NCI-H146 treated with DMSO at 0.1 percent for 48 hours (cell line): ENCODE measurements around the gene LBP.
"Not testable (repeated sequence)": the region's sequence is repeated elsewhere in the genome, so short reads cannot be mapped to it uniquely, and the experiment has no call there.

Source experiments
- DNase-seq: peaks from one replicate; lab custom pipeline; 2025; ENCODE audit not compliant: unreplicated experiment; lab: John Stamatoyannopoulos, UW

LBP gene, protein sequence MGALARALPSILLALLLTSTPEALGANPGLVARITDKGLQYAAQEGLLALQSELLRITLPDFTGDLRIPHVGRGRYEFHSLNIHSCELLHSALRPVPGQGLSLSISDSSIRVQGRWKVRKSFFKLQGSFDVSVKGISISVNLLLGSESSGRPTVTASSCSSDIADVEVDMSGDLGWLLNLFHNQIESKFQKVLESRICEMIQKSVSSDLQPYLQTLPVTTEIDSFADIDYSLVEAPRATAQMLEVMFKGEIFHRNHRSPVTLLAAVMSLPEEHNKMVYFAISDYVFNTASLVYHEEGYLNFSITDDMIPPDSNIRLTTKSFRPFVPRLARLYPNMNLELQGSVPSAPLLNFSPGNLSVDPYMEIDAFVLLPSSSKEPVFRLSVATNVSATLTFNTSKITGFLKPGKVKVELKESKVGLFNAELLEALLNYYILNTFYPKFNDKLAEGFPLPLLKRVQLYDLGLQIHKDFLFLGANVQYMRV

DNA sequence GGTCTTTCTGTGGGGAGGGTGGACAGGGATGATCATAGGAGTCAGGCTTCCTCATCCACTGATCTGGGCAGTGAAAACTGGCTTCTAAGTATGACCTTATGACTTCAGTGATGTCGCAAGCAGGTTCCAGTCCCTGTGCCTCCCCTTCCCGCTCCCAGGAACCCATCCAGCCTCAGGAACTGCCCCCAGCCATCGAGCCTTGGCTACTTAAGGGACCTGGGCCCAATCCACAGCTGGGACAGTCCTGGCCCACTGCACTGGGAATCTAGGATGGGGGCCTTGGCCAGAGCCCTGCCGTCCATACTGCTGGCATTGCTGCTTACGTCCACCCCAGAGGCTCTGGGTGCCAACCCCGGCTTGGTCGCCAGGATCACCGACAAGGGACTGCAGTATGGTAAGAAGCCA lies at the start of gene LBP:
TSS of gene LBP (plus strand) at position 236 of the 405 bp plus-strand sequence. CDS start at position 271, 35 bp downstream.
- no peak for DNase-seq

DNA sequence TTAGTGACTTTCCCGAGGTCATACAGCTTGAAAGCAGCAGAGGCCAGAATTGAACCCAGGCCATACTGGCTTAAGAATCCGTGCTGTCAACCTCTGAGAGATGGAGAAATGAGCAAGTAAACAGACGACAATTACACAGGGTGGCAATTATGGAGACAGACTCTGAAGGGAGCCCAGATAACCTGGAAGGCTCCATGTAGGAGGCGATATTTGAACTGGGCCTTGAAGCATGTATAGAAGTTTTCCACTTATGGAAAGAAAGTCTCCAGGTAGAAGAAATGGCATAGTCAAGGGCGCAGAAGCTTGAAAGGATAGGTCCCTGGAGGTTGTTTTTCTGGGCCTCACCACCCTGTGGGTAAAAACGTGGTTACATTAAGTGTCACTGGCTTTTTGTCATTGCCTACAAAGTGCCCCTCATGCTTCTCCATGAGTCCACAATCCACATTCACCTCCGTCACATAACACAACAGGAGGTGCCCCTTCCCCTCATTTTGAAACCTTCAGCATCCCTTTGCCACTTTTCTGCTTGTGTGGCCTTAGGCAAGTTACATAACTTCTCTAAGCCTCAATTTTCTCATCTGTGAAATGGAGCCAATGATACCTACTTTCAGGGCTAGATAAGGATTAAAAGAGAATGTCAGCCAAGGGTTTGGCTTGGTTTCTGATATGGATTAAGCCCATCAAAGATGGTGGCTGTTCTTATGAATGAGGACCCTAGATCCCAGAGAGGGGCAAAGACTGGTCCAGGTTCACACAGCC lies 48.2 kb upstream of the LBP start:
- no peak for DNase-seq

DNA sequence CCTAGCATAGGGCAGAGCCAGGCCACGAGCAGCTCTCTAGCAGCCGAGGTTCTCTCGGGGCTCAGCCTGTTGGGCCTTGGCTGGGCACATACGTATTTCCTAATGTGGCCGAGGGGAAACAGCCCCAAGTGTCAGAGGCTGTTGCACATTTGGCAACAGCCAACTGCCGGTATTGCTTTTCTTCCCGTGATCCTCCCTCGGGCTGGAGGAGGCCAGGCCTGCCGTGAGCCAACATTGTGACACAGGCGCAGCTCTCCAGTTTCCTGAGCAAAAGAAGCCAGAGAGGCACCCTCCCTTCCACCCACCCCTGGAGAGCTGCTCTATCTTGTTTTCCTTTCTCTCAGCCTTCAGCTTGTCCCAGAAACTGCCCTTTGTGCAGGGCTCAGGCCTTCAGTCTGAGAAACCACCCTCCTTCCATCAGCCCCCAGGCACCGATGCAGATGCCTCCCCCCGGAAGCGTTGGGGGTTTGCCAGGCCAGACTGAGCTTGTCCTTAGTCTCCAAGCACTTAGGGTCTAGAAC lies 47.5 kb upstream of the LBP start:
- no peak for DNase-seq

DNA sequence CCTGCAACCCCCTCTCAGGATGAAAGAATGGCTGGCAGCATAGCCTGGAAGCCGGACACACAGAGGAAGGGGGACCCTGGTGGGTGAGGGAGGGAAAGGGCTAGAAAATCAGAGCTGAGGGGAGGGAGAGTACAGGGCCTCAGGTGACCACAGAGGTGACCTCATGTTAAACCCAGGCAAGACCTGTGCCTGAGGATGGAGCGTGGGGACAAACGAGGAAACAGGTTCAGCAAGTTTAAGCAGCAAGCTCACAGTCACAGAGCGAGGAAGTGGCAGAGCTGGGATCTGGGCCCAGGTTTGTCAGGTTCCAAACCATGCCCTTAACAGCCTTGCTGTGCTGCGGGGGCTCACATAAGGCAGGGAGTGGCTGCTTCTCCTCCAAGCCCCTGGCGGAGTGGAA lies 46.3 kb upstream of the LBP start:
- no peak for DNase-seq

DNA sequence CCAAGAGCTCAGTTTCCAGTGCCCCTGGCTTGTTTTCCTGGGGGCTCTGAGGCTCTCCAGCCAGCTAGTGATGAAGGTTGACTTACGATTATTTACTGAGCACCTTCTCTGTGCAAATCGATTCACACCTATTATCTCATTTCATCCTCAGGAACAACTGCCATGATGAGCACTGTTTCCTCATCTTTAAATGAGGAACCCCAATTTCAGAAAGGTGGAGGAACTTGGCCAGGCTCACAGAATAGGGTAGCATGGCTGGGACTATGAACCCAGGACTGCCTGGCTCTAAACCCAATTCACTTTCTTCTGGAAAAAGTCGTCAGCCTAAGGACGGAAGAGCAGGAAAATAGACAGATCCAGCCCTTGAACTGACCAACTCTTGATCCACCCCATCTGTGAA lies 45.8 kb upstream of the LBP start:
- DNase-seq: no peak

DNA sequence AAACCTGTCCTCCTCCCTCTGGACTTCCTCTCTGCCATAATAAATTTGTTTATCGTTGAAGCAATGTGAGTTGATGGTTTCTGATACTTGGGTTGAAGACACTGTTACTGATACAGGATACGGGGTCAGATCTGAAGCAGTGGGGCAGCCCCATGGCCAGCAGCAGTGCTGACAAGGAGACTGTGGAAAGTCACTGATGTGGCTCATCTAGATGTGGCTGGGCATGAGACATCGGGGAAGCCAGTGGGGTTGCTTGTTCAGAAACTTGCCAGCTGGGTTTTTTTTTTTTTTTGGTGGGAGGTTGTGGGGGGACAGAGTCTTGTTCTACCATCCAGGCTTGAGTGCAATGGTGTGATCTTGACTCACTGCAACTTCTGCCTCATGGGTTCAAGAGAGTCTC lies 45.0 kb upstream of the LBP start:
- DNase-seq: no peak

DNA sequence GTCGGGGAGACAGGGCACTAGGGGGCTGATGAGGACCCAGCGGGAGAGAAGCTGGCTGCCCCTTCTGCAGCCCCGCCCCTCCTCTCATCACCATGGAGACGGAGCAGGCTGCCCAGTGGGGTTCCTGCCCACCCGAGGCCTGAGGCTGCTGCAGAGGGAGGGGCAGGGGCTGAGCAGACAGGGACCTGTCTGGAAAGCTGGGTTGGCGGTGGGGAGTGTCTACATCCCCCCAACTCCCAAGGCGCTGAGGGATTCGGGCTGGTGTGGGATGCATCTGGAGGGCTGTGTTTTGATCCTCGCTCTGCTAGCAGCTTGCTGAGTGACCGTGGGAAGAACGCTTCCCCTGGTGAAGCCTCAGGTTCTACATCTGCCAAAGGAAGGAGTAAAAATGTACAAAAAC lies 43.5 kb upstream of the LBP start:
- DNase-seq: no peak

DNA sequence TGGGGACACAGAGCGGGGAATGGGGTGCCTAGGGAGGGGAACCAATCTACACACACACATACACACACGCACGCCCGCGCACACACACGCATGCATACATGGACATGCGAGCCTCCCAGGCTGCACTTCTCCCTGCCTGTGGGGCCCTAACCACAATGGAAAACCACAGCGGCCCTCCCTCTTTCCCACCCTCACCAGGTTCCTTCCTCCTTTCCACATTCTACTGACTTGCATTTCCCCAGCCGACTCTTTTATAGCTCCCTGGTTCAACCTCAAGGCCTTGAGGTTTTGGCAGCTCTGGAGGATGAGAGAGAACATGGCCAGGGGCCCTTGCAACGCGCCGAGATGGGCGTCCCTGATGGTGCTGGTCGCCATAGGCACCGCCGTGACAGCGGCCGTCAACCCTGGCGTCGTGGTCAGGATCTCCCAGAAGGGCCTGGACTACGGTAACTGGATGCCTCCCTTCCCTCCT lies 42.3 kb upstream of the LBP start, which contains the start of gene BPI:
TSS of gene BPI (plus strand) at position 249 of the 472 bp plus-strand sequence. CDS start at position 317, 68 bp downstream.
- DNase-seq: no peak

DNA sequence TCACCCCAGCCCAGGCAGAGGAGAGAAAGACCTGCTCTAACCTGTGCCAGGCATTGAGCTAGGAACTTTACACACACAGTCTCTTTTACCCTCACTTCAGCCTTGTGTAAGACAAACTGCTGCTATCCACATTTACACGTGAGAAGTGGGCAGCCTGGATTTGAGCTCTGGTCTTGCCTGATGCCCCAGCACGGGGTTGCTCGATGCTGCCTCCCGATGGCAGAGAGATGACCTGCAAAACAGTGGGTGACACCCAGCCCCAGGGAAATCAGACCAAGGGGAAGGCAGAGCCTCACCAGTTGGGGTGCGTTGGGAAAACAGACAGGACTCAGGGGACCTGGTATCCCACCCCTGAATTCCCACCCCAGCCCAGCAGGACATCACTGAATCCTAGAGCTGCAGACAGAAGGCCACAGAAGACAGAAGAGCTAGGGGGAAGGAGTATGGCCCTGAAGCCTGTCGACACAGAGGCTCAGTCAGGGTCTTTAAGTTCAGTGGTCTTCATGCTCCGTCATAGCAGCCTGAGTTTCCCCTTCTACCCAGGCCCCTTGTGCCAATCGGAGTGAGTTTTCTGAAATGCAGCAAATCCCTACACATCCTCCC lies 41.3 kb upstream of the LBP start:
- DNase-seq: no peak

DNA sequence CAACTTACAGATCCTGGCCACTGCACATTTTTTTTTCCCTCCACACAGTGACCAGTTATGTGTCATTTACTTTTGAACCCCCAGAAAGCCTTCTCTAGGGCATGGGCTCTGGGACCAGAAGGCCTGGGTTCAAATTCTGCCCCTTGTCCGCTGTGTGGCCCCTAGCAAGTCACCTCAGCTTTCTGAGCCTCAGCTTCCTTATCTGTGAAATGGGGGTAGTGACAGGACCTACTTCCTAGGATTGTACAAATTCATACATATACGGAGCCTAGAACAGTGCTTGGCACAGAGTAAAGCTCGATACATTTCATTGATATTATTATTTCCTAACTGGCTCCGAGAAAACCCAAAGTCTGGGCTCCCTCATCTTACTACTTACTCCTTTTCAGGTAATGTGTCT lies 40.7 kb upstream of the LBP start:
- DNase-seq: no peak

DNA sequence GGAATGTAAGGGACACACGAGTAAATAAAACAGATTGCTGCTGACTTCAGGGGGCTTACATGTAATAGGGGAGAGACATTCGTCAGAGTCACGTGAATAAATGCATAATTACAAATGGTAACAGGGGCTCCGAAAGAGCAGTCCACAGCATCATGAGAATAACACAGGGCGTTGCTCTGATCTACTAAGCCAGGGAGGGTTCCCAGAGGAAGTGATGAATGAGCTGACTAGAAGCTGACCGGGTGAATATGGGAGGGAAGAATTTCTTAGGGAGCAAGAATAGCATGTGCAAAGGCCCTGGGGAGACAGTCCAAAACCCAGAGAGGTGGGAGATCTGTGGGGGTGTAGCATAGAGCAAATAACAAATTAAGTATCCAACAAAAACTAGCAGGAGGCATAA lies 39.9 kb upstream of the LBP start:
- DNase-seq: no peak

DNA sequence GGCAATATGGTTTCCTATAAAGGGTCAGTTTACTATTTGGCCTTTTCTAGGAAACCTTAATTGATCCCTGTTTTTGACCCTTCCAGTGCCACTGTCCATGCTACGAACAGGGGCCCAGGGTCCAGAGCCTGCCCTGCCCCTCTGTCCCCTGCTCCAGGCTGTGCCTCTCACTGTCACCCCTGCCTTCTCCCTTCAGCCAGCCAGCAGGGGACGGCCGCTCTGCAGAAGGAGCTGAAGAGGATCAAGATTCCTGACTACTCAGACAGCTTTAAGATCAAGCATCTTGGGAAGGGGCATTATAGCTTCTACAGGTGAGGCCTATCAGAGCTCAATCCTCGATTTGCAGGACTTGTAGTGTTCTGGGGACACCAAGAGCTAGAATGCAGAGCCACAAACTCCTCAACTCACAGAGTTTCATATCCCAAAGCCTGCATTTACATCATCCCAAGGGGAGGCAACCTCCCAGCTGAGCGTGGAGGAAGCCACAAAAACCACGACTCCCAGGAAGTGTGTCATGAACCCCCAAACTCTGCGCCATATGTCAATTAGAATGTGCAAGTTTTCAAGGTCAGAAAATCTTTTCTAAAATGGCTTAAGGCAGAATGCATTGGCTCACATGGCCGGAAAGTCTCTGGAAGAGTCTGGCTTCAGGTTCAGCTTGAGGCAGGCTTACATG lies 38.8 kb upstream of the LBP start:
- DNase-seq: no peak

DNA sequence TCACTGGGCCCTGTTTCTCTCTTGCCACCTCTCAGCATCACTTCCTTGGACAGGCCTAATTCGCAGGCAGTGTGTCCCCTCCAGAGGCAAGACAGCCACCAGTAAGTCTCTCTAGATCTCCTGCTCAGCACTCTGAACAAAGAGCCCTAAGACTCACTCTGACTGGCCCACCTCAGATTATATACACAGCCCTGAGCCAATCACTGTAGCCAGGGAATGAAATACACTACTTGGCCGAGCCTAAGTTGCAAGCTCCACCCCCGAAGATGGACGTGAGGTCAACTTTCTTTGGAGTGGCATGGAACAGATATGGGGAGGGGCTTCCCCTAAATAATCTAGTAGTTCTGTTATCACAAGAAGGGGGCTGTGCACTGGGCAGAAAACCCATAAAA lies 38.2 kb upstream of the LBP start:
- no peak for DNase-seq

DNA sequence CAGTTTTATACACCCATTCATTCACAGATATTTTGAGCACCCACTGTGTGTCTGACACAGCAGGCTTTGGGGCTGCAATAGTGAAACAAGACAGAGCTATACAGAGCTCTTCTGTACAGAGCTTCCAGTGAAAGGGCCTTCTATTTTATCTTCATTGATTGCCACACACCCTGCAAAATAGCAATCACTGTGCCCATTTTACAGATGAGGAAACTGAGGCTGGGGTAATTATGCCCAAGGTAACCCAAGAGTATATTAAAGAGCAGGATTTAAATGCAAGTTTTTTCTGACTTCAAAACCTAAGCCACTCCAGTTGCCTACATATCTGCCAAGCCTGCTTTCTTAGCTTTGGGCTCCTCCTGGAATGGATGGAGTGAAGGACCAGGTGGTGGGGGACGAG lies 37.8 kb upstream of the LBP start:
- no peak for DNase-seq

DNA sequence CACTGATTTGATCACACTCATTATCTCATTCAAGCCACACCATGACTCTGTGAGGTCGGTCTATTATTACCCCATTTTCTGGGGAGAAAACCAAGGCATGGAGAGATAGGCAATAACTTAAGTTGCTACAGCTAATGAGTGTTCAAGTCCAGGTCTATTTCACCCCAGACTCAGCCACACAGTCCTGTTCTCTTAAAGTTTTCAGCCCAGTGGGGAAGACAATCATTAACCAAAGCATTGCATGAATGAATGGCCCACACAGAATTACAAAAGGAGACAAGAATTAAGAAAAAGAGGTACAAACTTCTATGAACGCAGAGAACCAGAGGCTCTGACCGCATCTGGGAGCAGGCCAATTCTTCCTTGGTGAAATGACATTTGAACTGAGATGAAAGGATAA lies 35.2 kb upstream of the LBP start:
- DNase-seq: no peak

DNA sequence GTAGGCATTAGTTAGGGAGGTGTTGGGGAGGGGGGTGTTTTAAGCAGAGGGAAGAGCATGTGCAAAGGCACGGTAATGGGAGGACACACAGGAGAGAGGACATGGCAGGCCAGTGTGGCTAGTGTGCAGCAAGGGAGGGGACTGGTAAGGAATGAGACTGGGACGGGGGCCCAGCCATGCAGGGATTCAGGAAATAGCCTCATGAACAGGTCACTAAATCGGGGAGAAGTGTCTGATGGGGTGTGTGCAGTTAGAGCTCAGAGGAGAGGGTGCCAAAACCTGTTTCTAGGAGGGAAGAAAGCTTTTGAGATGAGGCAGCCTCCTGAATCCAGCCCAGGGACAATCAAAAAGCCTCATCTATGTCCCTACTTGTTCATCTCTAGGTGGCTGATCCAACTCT lies 34.8 kb upstream of the LBP start:
- DNase-seq: no peak

DNA sequence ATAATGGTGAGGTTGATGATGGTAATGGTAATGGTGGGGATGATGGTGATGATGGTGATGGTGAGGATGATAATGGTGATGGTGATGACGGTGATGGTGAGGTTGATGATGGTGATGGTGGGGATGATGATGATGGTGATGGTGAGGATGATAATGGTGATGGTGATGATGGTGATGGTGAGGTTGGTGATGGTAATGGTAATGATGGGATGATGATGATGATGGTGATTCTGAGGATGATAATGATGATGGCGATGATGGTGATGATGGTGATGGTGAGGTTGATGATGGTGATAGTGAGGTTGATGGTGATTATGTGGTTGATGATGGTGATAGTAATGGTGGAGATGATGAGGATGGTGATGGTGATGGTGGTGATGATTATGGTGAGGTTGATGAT lies 32.6 kb upstream of the LBP start:
- DNase-seq: no peak

DNA sequence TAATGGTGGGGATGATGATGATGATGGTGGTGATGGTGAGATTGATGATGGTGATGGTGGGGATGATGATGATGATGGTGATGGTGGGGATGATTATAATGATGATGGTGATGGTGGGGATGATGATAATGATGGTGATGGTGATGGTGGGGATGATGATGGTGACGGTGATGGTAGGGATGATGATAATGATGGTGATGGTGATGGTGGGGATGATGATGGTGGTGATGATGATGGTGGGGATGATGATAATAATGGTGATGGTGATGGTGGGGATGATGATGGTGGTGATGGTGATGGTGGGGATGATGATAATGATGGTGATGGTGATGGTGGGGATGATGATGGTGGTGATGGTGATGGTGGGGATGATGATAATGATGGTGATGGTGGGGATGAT lies 31.9 kb upstream of the LBP start:
- DNase-seq: not testable (repeated sequence)

DNA sequence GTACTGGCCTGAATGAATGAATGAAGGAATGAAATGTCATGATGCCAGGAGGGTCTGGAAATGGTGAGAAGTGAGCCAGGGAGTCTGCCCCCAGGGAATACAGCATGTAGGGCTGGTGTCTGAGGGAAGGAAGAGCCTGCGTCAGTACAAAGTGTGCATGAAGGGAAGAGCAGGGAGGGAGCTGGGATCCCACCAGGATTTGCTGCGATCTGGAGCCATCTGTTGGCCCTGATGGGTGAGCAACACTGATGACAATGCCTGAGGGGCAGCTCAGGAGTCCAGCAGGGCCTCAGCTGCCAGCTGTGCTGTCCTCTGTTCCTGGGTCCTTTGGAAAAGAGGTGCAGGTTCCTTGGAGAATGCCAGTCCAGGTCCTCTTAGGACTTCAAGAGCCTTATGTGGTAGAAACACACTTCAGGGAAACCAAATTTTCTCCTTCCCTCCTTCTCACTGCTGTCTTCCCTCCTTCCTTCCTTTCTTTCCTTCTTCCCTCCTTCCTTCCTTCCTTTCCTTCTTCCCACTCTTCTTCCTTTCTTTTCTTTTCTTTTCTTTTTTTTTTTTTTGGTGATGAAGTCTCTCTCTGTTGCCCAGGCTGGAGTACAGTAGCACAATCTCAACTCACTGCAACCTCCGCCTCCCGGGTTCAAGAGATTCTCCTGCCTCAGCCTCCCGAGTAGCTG lies 30.9 kb upstream of the LBP start:
- DNase-seq: no peak

DNA sequence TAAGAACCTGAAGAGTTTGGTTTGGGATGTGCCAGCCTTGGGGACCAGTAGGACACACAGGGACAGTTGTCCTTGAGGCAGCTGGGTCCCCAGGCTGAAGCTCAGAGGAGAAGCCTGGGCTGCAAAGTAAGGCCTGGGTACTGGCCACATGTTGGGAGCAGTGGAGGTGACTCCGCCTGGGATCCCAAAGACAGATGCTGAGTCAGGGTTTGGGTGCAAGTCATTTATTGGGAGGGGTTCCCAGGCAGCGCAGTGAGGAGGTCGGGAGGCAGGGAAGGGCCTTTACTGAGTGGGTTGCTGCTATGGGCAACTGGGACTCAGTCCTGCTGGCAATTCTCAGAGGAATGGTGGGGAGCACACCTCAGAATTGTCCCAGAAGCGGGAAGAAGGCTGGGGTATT lies 29.9 kb upstream of the LBP start:
- no peak for DNase-seq
